Measurements from ENCODE around the gene CYYR1. TPM values are rescaled to one million over a fixed set of nuclear protein-coding genes. Genes with fewer than 3 reads are reported as not detected.

The CYYR1 gene
- total RNA-seq, 1 experiment from 2014 or later = 13.6 TPM

DNA sequence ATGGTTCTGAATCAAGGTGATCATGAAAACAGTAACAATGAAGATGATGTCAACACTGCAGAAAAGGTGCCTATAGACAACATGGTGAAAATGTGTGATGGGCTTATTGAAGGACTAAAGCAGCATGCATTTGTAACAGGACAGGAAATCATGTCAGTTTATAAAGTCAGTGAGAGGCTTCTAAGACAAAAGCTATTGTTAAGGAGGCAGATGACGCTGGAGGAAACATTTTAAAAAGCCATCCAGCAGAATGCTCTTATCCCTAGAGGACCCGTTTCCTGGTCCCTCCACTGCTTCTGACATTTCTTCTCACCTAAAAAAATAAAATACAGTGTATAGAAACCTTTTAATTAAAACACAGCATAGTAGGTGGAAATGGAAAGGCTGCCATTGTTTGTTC, 40.9 kb downstream of the CYYR1 start:
- Histone ChIP-seq H2BK120ac (ENCODE audit: low read depth, low read length, poor library complexity, severe bottlenecking) (no peak overlapping the region), H2AK5ac (ENCODE audit: insufficient read length, low read length) (no peak overlapping the region), H3K79me1 (ENCODE audit: insufficient read depth, low read depth, low read length, poor library complexity, severe bottlenecking) (no peaks in the 10 kb centered on the region), H2AFZ (ENCODE audit: low read length) (no peak overlapping the region), H3K23ac (ENCODE audit: insufficient read length, low read depth, low read length) (no peak overlapping the region), H3K27ac (ENCODE audit: insufficient read length, low read depth, low read length) (no peak overlapping the region), H3K4me1 (ENCODE audit: insufficient read depth, low read length) (no peaks in the 10 kb centered on the region; the same call in 1 of the 2 replicates), H3K4me2 (ENCODE audit: insufficient read depth, insufficient read length, low read length) (no peak overlapping the region), H3K4ac (ENCODE audit: low read depth, low read length) (no peak overlapping the region), H3K9ac (ENCODE audit: extremely low read depth, insufficient read length, low read length) (no peak overlapping the region), H4K8ac (replicated peaks; ENCODE audit: insufficient read length, low read depth, low read length) (no peak overlapping the region), H2BK15ac (ENCODE audit: low read depth, low read length) (no peak overlapping the region), H2BK12ac (ENCODE audit: insufficient read length, low read depth, low read length) (no peak overlapping the region), H3K23me2 (ENCODE audit: insufficient read length, low read depth, low read length, poor library complexity, severe bottlenecking) (no peaks in the 10 kb centered on the region), H3T11ph (ENCODE audit: low read length) (no peak overlapping the region), H3K14ac (ENCODE audit: insufficient read depth, low read length) (no peak overlapping the region), H3K79me2 (ENCODE audit: insufficient read depth, low read length) (no peaks in the 10 kb centered on the region), H4K5ac (ENCODE audit: insufficient read length, low read depth, low read length) (no peak overlapping the region), H2BK20ac (ENCODE audit: low read depth, low read length, poor library complexity, severe bottlenecking) (no peak overlapping the region), H3K27me3 (ENCODE audit: insufficient read depth, low read length) (no peaks in the 10 kb centered on the region), H4K91ac (ENCODE audit: insufficient read length, low read depth, low read length) (no peak overlapping the region), H3K56ac (ENCODE audit: insufficient read length, low read depth, low read length) (no peak overlapping the region), H2BK5ac (ENCODE audit: insufficient read length, low read length) (no peak overlapping the region), H3K9me3 (ENCODE audit: control insufficient read depth, low read depth, low read length) (no peaks in the 10 kb centered on the region), H4K20me1 (ENCODE audit: control insufficient read depth, insufficient read depth, insufficient read length) (no peaks in the 10 kb centered on the region), H3K18ac (ENCODE audit: insufficient read length, low read depth, low read length) (no peak overlapping the region)
- Mint-ChIP-seq H3K4me1 (peaks cover 5% of the 10 kb centered on the region in 2 experiments), H3K27me3 (ENCODE audit: low read depth) (no peaks in the 10 kb centered on the region), H3K27ac (no peak overlapping the region; a peak in 1 of 7 replicates), H3K36me3 (ENCODE audit: insufficient read depth in 1 of 3, low read depth in 3 of 3) (peaks cover 6 to 15% (median 13%) of the 10 kb centered on the region in 3 experiments; a peak in 6 of 7 replicates), H3K4me3 (no peak overlapping the region), H3K9me3 (no peaks in the 10 kb centered on the region)
- DNase-seq = no peak
- no CpG with 5 or more reads among the region's 2 CpGs for WGBS (ENCODE audit: extremely low coverage, insufficient read length, low lambda C conversion rate)
- TF ChIP-seq, protein P1, sequence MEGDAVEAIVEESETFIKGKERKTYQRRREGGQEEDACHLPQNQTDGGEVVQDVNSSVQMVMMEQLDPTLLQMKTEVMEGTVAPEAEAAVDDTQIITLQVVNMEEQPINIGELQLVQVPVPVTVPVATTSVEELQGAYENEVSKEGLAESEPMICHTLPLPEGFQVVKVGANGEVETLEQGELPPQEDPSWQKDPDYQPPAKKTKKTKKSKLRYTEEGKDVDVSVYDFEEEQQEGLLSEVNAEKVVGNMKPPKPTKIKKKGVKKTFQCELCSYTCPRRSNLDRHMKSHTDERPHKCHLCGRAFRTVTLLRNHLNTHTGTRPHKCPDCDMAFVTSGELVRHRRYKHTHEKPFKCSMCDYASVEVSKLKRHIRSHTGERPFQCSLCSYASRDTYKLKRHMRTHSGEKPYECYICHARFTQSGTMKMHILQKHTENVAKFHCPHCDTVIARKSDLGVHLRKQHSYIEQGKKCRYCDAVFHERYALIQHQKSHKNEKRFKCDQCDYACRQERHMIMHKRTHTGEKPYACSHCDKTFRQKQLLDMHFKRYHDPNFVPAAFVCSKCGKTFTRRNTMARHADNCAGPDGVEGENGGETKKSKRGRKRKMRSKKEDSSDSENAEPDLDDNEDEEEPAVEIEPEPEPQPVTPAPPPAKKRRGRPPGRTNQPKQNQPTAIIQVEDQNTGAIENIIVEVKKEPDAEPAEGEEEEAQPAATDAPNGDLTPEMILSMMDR (conservative IDR thresholded peaks at IDR 0.05) = no peak
